Keratinocyte (primary cell): Measurements from ENCODE around the gene MED17. TPM values are rescaled to one million over a fixed set of nuclear protein-coding genes. Genes with fewer than 3 reads are reported as not detected.

Experiments used
- DNase-seq: peaks from one replicate; pipeline ENCODE4 v3.0.0-alpha.2; 2011; ENCODE audit warnings: low read depth, missing footprints, low spot score
- FAIRE-seq: peaks from 2 replicates; lab custom pipeline; 2011; peaks lifted over from hg19 to GRCh38; lab: Jason Lieb, UNC
- H2AFZ ChIP-seq: 2 replicates; pipeline ENCODE4 v1.6.0; 2012; ENCODE audit warnings: low read length, control low read depth, inconsistent platforms; ENCODE audit not compliant: control insufficient read depth
- H3K27ac ChIP-seq: 2 replicates; pipeline ENCODE4 v1.5.1; 2011; ENCODE audit warnings: low read length; ENCODE audit not compliant: control insufficient read depth, insufficient read depth
- H3K27me3 ChIP-seq: 3 replicates; pipeline ENCODE4 v1.6.0; 2011; ENCODE audit warnings: low read length; ENCODE audit not compliant: control insufficient read depth, insufficient read depth; ENCODE audit errors: extremely low read depth
- H3K36me3 ChIP-seq, 2 experiments: 2 replicates in 1 of 2; 3 replicates in 1 of 2; pipeline ENCODE4 v1.5.1; 2011; ENCODE audit warnings: low read length in 2 of 2, mild to moderate bottlenecking in 1 of 2; ENCODE audit not compliant: control insufficient read depth in 2 of 2, insufficient read depth in 2 of 2; ENCODE audit errors: extremely low read depth in 1 of 2
- H3K4me1 ChIP-seq: 3 replicates; pipeline ENCODE4 v1.5.1; 2011; ENCODE audit warnings: low read length; ENCODE audit not compliant: control insufficient read depth, insufficient read depth; ENCODE audit errors: extremely low read depth
- H3K4me2 ChIP-seq: 3 replicates; pipeline ENCODE4 v1.6.0; 2011; ENCODE audit warnings: low read depth, low read length; ENCODE audit not compliant: control insufficient read depth, insufficient read depth; ENCODE audit errors: extremely low read depth
- H3K4me3 ChIP-seq, 3 experiments: fragments of 200-600 bp in 1 of 3; sonication (generic) in 1 of 3; 2 replicates in 2 of 3; 3 replicates in 1 of 3; pipeline ENCODE4 v1.5.1; 2011 to 2016; ENCODE audit warnings: low read length in 3 of 3, mild to moderate bottlenecking in 3 of 3, control low read depth in 2 of 3, inconsistent platforms in 1 of 3, low read depth in 1 of 3, mixed read lengths in 1 of 3, mixed run types in 1 of 3, moderate library complexity in 1 of 3; ENCODE audit not compliant: control insufficient read depth in 2 of 3, insufficient read depth in 2 of 3; ENCODE audit errors: extremely low read depth in 1 of 3
- H3K79me2 ChIP-seq: 2 replicates; pipeline ENCODE4 v1.6.0; 2012; ENCODE audit warnings: low read length; ENCODE audit not compliant: control insufficient read depth, insufficient read depth
- H3K9ac ChIP-seq: 3 replicates; pipeline ENCODE4 v1.6.0; 2011; ENCODE audit warnings: low read length; ENCODE audit not compliant: control insufficient read depth, insufficient read depth; ENCODE audit errors: extremely low read depth
- H3K9me1 ChIP-seq: 3 replicates; pipeline ENCODE4 v1.6.0; 2011; ENCODE audit warnings: low read length; ENCODE audit not compliant: control insufficient read depth, insufficient read depth; ENCODE audit errors: extremely low read depth
- H3K9me3 ChIP-seq: 2 replicates; pipeline ENCODE4 v1.5.1; 2012; ENCODE audit warnings: low read depth, low read length; ENCODE audit not compliant: control insufficient read depth
- H4K20me1 ChIP-seq: 3 replicates; pipeline ENCODE4 v1.6.0; 2011; ENCODE audit warnings: low read length; ENCODE audit not compliant: control insufficient read depth, insufficient read depth; ENCODE audit errors: extremely low read depth
- EZH2 ChIP-seq: IDR thresholded peaks from one replicate; pipeline ENCODE4 v1.6.1; 2012; ENCODE audit warnings: inconsistent platforms, mild to moderate bottlenecking, low read length, moderate library complexity
- dilution Hi-C: fragments of 300-500 bp; cut with MboI; formaldehyde crosslinking; loops from one replicate; pipeline ENCODE4 v1.7.0; 2020; ENCODE audit warnings: low sequenced_read_pairs; ENCODE audit not compliant: extremely low pct_ligation_motif_present
- polyA plus RNA-seq, 5 experiments: library from polyadenylated mRNA; depleted of rRNA in 3 of 5; stranded (reverse) in 3 of 5; stranded (forward) in 1 of 5; unstranded in 1 of 5; fragments of >200 nt; gene quantifications; 1 replicate in 1 of 5; 2 replicates in 3 of 5; 3 replicates in 1 of 5; pipeline versions ENCODE4 v1.2.1 to v1.2.3, GENCODE V29; 2011 to 2012; ENCODE audit warnings: missing spikeins in 2 of 5, low read depth in 1 of 5, low replicate concordance in 1 of 5
- TF ChIP-seq, protein P1 (sequence below), 3 experiments: IDR thresholded peaks in 1 of 3; conservative IDR thresholded peaks in 1 of 3; optimal IDR thresholded peaks in 1 of 3; 2 replicates in 2 of 3; 3 replicates in 1 of 3; pipeline versions ENCODE3 to v1.5.1; 2011; ENCODE audit warnings: low read length in 3 of 3, mild to moderate bottlenecking in 3 of 3, moderate library complexity in 2 of 3, control low read depth in 1 of 3, inconsistent platforms in 1 of 3; ENCODE audit not compliant: insufficient read depth in 2 of 3; ENCODE audit errors: extremely low read depth in 1 of 3

Gene MED17
- polyA plus RNA-seq, 1 donor (not counting 4 experiments of a cell fraction or from before 2014, with no cell fraction given): 25.1 TPM

DNA sequence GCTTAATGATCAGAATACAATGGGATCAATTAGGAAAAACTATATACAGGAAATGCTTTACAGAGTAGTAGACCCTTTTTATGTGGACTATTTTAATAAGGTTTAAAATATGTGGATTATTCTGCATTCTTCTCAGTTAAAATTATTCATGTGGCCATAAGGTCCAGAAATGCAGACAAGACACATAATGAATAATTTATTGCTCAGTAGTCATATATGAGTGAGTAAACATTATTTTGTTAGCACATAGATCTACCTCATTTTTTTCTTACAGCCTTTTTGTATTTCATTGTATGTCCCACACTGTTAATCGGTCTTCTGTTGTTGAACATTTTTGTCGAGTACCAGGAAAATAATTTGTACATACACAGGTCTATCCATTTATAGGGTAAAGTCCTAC lies 20.8 kb downstream of the MED17 start:
- DNase-seq: no peak
- Histone ChIP-seq H4K20me1 (peaks cover 3% of the 10 kb centered on the region), H3K9me1 (no peaks in the 10 kb centered on the region), H2AFZ (no peak overlapping the region), H3K27ac (no peak overlapping the region), H3K4me1 (no peaks in the 10 kb centered on the region), H3K27me3 (no peaks in the 10 kb centered on the region), H3K9ac (no peak overlapping the region), H3K79me2 (peaks cover 7% of the 10 kb centered on the region), H3K36me3 (peaks cover 22 to 31% of the 10 kb centered on the region in 2 experiments), H3K4me3 (no peak overlapping the region), H3K4me2 (no peak overlapping the region), H3K9me3 (no peaks in the 10 kb centered on the region)
- TF ChIP-seq, protein P1, sequence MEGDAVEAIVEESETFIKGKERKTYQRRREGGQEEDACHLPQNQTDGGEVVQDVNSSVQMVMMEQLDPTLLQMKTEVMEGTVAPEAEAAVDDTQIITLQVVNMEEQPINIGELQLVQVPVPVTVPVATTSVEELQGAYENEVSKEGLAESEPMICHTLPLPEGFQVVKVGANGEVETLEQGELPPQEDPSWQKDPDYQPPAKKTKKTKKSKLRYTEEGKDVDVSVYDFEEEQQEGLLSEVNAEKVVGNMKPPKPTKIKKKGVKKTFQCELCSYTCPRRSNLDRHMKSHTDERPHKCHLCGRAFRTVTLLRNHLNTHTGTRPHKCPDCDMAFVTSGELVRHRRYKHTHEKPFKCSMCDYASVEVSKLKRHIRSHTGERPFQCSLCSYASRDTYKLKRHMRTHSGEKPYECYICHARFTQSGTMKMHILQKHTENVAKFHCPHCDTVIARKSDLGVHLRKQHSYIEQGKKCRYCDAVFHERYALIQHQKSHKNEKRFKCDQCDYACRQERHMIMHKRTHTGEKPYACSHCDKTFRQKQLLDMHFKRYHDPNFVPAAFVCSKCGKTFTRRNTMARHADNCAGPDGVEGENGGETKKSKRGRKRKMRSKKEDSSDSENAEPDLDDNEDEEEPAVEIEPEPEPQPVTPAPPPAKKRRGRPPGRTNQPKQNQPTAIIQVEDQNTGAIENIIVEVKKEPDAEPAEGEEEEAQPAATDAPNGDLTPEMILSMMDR (optimal IDR thresholded peaks at IDR 0.05 in 1 of 3, IDR thresholded peaks at IDR 0.05 in 1 of 3, conservative IDR thresholded peaks at IDR 0.05 in 1 of 3; ENCODE audit: extremely low read depth in 1 of 3, insufficient read depth in 2 of 3, low read length in 3 of 3): no peak
- TF ChIP-seq EZH2: no peak
- no peak for FAIRE-seq
- dilution Hi-C loops: no loop called here

DNA sequence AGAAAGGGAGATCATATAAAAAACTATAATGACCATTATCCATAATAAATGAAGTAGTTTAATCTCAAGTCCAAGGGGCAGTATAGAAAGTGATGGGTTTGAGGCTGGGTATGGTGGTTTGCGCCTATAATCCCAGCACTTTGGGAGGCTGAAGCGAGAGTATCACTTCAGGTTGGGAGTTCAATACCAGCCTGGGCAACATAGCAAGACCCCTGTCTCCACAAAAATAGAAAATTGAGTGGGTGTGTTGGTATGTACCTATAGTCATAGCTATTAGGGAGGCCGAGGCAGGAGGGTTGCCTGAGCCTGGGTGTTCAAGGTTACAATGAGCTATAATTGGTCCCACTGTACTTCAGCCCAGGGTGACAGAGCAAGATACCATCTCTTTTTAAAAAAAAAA lies 23.9 kb downstream of the MED17 start:
- peaks cover 22 to 43% of the 10 kb centered on the region in 2 experiments for H3K36me3 ChIP-seq
- no peak overlapping the region for H3K4me3 ChIP-seq
- no peak for FAIRE-seq
- no peak overlapping the region for H2AFZ ChIP-seq
- H3K79me2 ChIP-seq: peaks cover 4% of the 10 kb centered on the region
- H3K4me1 ChIP-seq: no peaks in the 10 kb centered on the region
- TF ChIP-seq, protein P1 (optimal IDR thresholded peaks at IDR 0.05 in 1 of 3, IDR thresholded peaks at IDR 0.05 in 1 of 3, conservative IDR thresholded peaks at IDR 0.05 in 1 of 3; ENCODE audit: extremely low read depth in 1 of 3, insufficient read depth in 2 of 3, low read length in 3 of 3): no peak
- TF ChIP-seq EZH2: no peak
- H3K4me2 ChIP-seq: no peak overlapping the region
- no peak for DNase-seq
- no peak overlapping the region for H3K27ac ChIP-seq
- H3K9me1 ChIP-seq: no peaks in the 10 kb centered on the region
- no peak overlapping the region for H3K9ac ChIP-seq
- H4K20me1 ChIP-seq: peaks cover 3% of the 10 kb centered on the region
- H3K27me3 ChIP-seq: no peaks in the 10 kb centered on the region
- dilution Hi-C loops: no loop called here
- H3K9me3 ChIP-seq: no peaks in the 10 kb centered on the region
